Panc1 (cell line): ENCODE results near the gene ADGRE3. TPM values are rescaled to one million over a fixed set of nuclear protein-coding genes. Genes with fewer than 3 reads are reported as not detected.

Experiments
- ATAC-seq: fragments of 200-7000 bp; cut with Tn5 transposase; 2 replicates; pipeline ENCODE4 v1.9.1; 2020; ENCODE audit warnings: mild to moderate bottlenecking, moderate library complexity
- BruUV-seq: library from RNA; stranded (reverse); fragments of 400-500 nt; replicated peaks from 2 replicates; lab custom pipeline; 2021; lab: Mats Ljungman, UMichigan
- CTCF ChIA-PET: fragments of 300-600 bp; sonication (Branson Sonifier 250); formaldehyde crosslinking; loops from one replicate; lab custom pipeline; 2022; ENCODE audit warnings: antibody characterized with exemption; lab: Charles Lee
- POLR2A ChIA-PET: fragments of 300-600 bp; sonication (Branson Sonifier 250); formaldehyde crosslinking; loops from one replicate; lab custom pipeline; 2022; ENCODE audit warnings: antibody characterized with exemption; lab: Charles Lee
- DNase-seq: peaks from one replicate; pipeline ENCODE4 v3.0.0-alpha.2; 2010; ENCODE audit warnings: low read depth, low spot score
- H3K27ac ChIP-seq: 2 replicates; pipeline ENCODE4 v1.5.1; 2011; ENCODE audit warnings: mild to moderate bottlenecking, low read length, inconsistent platforms
- H3K27me3 ChIP-seq: fragments of 200-500 bp; sonication (Bioruptor generic); 2 replicates; pipeline ENCODE4 v1.6.0; 2014; ENCODE audit warnings: low read length, inconsistent platforms; ENCODE audit not compliant: control insufficient read depth, insufficient read depth
- H3K36me3 ChIP-seq: fragments of 200-500 bp; sonication (Bioruptor generic); 2 replicates; pipeline ENCODE4 v1.5.1; 2014; ENCODE audit warnings: inconsistent platforms, mild to moderate bottlenecking, low read length, moderate library complexity; ENCODE audit not compliant: control insufficient read depth, insufficient read depth
- H3K4me1 ChIP-seq: 2 replicates; pipeline ENCODE4 v1.5.1; 2011; ENCODE audit warnings: inconsistent platforms, mild to moderate bottlenecking, low read length, moderate library complexity; ENCODE audit not compliant: control insufficient read depth, insufficient read depth
- H3K4me3 ChIP-seq, 2 experiments: 2 replicates each; pipeline ENCODE4 v1.5.1; 2011 to 2012; ENCODE audit warnings: low read depth in 2 of 2, low read length in 2 of 2, mild to moderate bottlenecking in 2 of 2, inconsistent platforms in 1 of 2, moderate library complexity in 1 of 2
- H3K9me3 ChIP-seq: fragments of 200-500 bp; sonication (Bioruptor generic); 2 replicates; pipeline ENCODE4 v1.5.1; 2014; ENCODE audit warnings: low read depth, mild to moderate bottlenecking, inconsistent platforms, low read length, moderate library complexity; ENCODE audit not compliant: control insufficient read depth, insufficient read depth
- CTCF ChIP-seq: fragments of 450-650 bp; IDR thresholded peaks from 2 replicates; pipeline ENCODE4 v1.5.1; 2017; ENCODE audit warnings: mild to moderate bottlenecking
- POLR2AphosphoS5 ChIP-seq: IDR thresholded peaks from 2 replicates; pipeline ENCODE4 v1.6.1; 2012; ENCODE audit warnings: mild to moderate bottlenecking, low read depth, low read length, moderate library complexity
- REST ChIP-seq, 2 experiments: IDR thresholded peaks; 2 replicates each; pipeline ENCODE4 v1.6.1; 2011 to 2012; ENCODE audit warnings: low read depth in 2 of 2, control low read depth in 1 of 2, low read length in 1 of 2, mild to moderate bottlenecking in 1 of 2, moderate library complexity in 1 of 2; ENCODE audit not compliant: insufficient read depth in 1 of 2
- SIN3A ChIP-seq: IDR thresholded peaks from 2 replicates; pipeline ENCODE4 v1.6.1; 2012; ENCODE audit warnings: low read depth, mild to moderate bottlenecking, low read length, moderate library complexity, borderline replicate concordance; ENCODE audit not compliant: insufficient read depth
- TCF7L2 ChIP-seq: IDR thresholded peaks from 2 replicates; pipeline ENCODE4 v1.6.1; 2011; ENCODE audit warnings: mild to moderate bottlenecking, low read depth, low read length, inconsistent platforms
- in situ Hi-C: cut with HindIII; loops from 2 replicates; pipeline ENCODE4 v1.10.0; 2016; ENCODE audit warnings: low sequenced_read_pairs, low pct_unique_long_range_greater_than_20kb
- intact Hi-C: fragments of 100-400 bp; cut with micrococcal nuclease; formaldehyde crosslinking; loops from one replicate; pipeline ENCODE4 v1.10.0; 2022; ENCODE audit not compliant: unreplicated experiment
- total RNA-seq: library from RNA; stranded (reverse); gene quantifications from one replicate; pipeline ENCODE4 v1.2.1, GENCODE V29; 2021; ENCODE audit not compliant: unreplicated experiment

Gene ADGRE3
- total RNA-seq, 1 experiment from 2014 or later, result not detected

- Histone ChIP-seq H3K27ac (peak within 1 kb of the TSS; percentile 85), H3K4me3 (peak within 1 kb of the TSS; percentile 60 to 76), H3K36me3 (peaks cover 2% of the 10 kb centered on the region; the same call in 1 of the 2 replicates), H3K9me3 (no peaks in the 10 kb centered on the region), H3K27me3 (no peaks in the 10 kb centered on the region), H3K4me1 (peaks cover 3% of the 10 kb centered on the region)
- ChIA-PET POLR2A (no interaction called here), CTCF (interaction anchor here (0.7 to 1.0 kb wide), 2 partner anchors 15 to 115 kb away, joined by 3 to 4 read pairs; no protein-coding TSS in a partner anchor)
- in situ Hi-C loops (no loop called here), intact Hi-C loops (no loop called here)
- TSS peak; percentile 72 for BruUV-seq
- DNase-seq, result peak; percentile 82
- TF ChIP-seq POLR2AphosphoS5, result peak; percentile 68
- peak; percentile 92 for TF ChIP-seq CTCF
- TF ChIP-seq REST (IDR thresholded peaks at IDR 0.05; ENCODE audit: insufficient read depth in 1 of 2, low read depth in 2 of 2, low read length in 1 of 2), result 0 out of 4 replicates have a peak, but pooled peaks of 1 of the 2 experiments have one; percentile 8
- no peak for TF ChIP-seq SIN3A
- no peak for TF ChIP-seq TCF7L2
- ATAC-seq, result peak; percentile 95
These were observed 102.8 kb downstream of the ADGRE3 start, which contains the start of gene NDUFB7 for GRCh38 chr19:14571695-14572490. TSS of gene NDUFB7 (minus strand) at chr19:14572066. CDS start at chr19:14572000, 66 bp downstream.

GRCh38 chr19:14570864-14571527 lies 103.6 kb downstream of the ADGRE3 start:
- ChIA-PET CTCF (no interaction called here), POLR2A (no interaction called here)
- Histone ChIP-seq H3K27ac (peak overlapping the region; percentile 85), H3K27me3 (no peaks in the 10 kb centered on the region), H3K9me3 (no peaks in the 10 kb centered on the region), H3K36me3 (peaks cover 2% of the 10 kb centered on the region; the same call in 1 of the 2 replicates), H3K4me1 (peaks cover 3% of the 10 kb centered on the region), H3K4me3 (peak overlapping the region; percentile 60 to 76)
- no peak for TF ChIP-seq CTCF
- no peak for TF ChIP-seq REST (IDR thresholded peaks at IDR 0.05; ENCODE audit: insufficient read depth in 1 of 2, low read depth in 2 of 2, low read length in 1 of 2)
- no peak for TF ChIP-seq TCF7L2
- no peak for TF ChIP-seq POLR2AphosphoS5
- TF ChIP-seq SIN3A, result no peak
- ATAC-seq, result no peak
- no peak for DNase-seq
- intact Hi-C loops (no loop called here), in situ Hi-C loops (no loop called here)
- BruUV-seq, result no TSS peak
